ENCODE results near the gene HNRNPLL. TPM values are rescaled to one million over a fixed set of nuclear protein-coding genes. Genes with fewer than 3 reads are reported as not detected.

Gene HNRNPLL
- total RNA-seq, 1 experiment from 2014 or later, result 57.7 TPM

- H3K4me3 Mint-ChIP-seq (ENCODE audit: unreplicated experiment), result no peak overlapping the region
- no peaks in the 10 kb centered on the region for H3K9me3 Mint-ChIP-seq (ENCODE audit: unreplicated experiment)
- ChIA-PET CTCF (interaction anchor here (0.7 to 1.8 kb wide), 4 partner anchors 16 to 94 kb away, joined by 3 to 5 read pairs (median 4); no protein-coding TSS in a partner anchor), POLR2A (interaction anchor here (0.6 to 1.2 kb wide), 2 partner anchors 12 to 1388 kb away, joined by 3 to 4 read pairs; no protein-coding TSS in a partner anchor)
- BruUV-seq (replicated peaks), result no TSS peak
- intact Hi-C loops (cut with micrococcal nuclease), result no loop called here
- no peak for TF ChIP-seq CTCF (IDR thresholded peaks at IDR 0.05; ENCODE audit: unreplicated experiment)
- no peak overlapping the region for H3K27ac Mint-ChIP-seq (ENCODE audit: low read depth, unreplicated experiment)
- no peak for DNase-seq (ENCODE audit: unreplicated experiment)
- no peaks in the 10 kb centered on the region for H3K4me1 Mint-ChIP-seq (ENCODE audit: insufficient read depth, unreplicated experiment)
- no peaks in the 10 kb centered on the region for H3K27me3 Mint-ChIP-seq (ENCODE audit: insufficient read depth, unreplicated experiment)
- no peaks in the 10 kb centered on the region for H3K36me3 Mint-ChIP-seq (ENCODE audit: insufficient read depth, unreplicated experiment)
These were observed 23.8 kb upstream of the HNRNPLL start for GRCh38 chr2:38626326-38627035.

- Mint-ChIP-seq H3K27me3 (ENCODE audit: insufficient read depth, unreplicated experiment) (no peaks in the 10 kb centered on the region), H3K4me1 (ENCODE audit: insufficient read depth, unreplicated experiment) (no peaks in the 10 kb centered on the region), H3K27ac (ENCODE audit: low read depth, unreplicated experiment) (no peak overlapping the region), H3K36me3 (ENCODE audit: insufficient read depth, unreplicated experiment) (no peaks in the 10 kb centered on the region), H3K4me3 (ENCODE audit: unreplicated experiment) (no peak overlapping the region), H3K9me3 (ENCODE audit: unreplicated experiment) (no peaks in the 10 kb centered on the region)
- ChIA-PET CTCF (no interaction called here), POLR2A (interaction anchor here (0.7 kb wide), 1 partner anchor 25 kb away, joined by 3 read pairs; no protein-coding TSS in a partner anchor)
- no peak for DNase-seq (ENCODE audit: unreplicated experiment)
- intact Hi-C loops (cut with micrococcal nuclease), result no loop called here
- no peak for TF ChIP-seq CTCF (IDR thresholded peaks at IDR 0.05; ENCODE audit: unreplicated experiment)
- BruUV-seq (replicated peaks), result no TSS peak
These were observed 19.5 kb upstream of the HNRNPLL start for GRCh38 chr2:38622210-38622609.

- no TSS peak for BruUV-seq (replicated peaks)
- Mint-ChIP-seq H3K4me1 (ENCODE audit: insufficient read depth, unreplicated experiment) (peaks cover 3% of the 10 kb centered on the region), H3K36me3 (ENCODE audit: insufficient read depth, unreplicated experiment) (no peaks in the 10 kb centered on the region), H3K4me3 (ENCODE audit: unreplicated experiment) (no peak overlapping the region), H3K9me3 (ENCODE audit: unreplicated experiment) (no peaks in the 10 kb centered on the region), H3K27me3 (ENCODE audit: insufficient read depth, unreplicated experiment) (no peaks in the 10 kb centered on the region), H3K27ac (ENCODE audit: low read depth, unreplicated experiment) (no peak overlapping the region)
- ChIA-PET CTCF (no interaction called here), POLR2A (interaction anchor here (1.2 to 1.3 kb wide), 2 partner anchors 11 to 130 kb away, joined by 3 read pairs; partner anchors contain the start of gene SRSF7)
- TF ChIP-seq CTCF (IDR thresholded peaks at IDR 0.05; ENCODE audit: unreplicated experiment), result no peak
- intact Hi-C loops (cut with micrococcal nuclease), result no loop called here
- no peak for DNase-seq (ENCODE audit: unreplicated experiment)
These were observed 18.3 kb upstream of the HNRNPLL start for GRCh38 chr2:38621018-38621417.

GRCh38 chr2:38620282-38620977 lies 17.7 kb upstream of the HNRNPLL start:
- ChIA-PET CTCF (no interaction called here), POLR2A (interaction anchor here (1.2 to 1.3 kb wide), 2 partner anchors 10 to 131 kb away, joined by 3 read pairs; partner anchors contain the start of gene SRSF7)
- BruUV-seq (replicated peaks), result no TSS peak
- Mint-ChIP-seq H3K9me3 (ENCODE audit: unreplicated experiment) (no peaks in the 10 kb centered on the region), H3K27me3 (ENCODE audit: insufficient read depth, unreplicated experiment) (no peaks in the 10 kb centered on the region), H3K36me3 (ENCODE audit: insufficient read depth, unreplicated experiment) (no peaks in the 10 kb centered on the region), H3K4me1 (ENCODE audit: insufficient read depth, unreplicated experiment) (peaks cover 6% of the 10 kb centered on the region), H3K4me3 (ENCODE audit: unreplicated experiment) (no peak overlapping the region), H3K27ac (ENCODE audit: low read depth, unreplicated experiment) (no peak overlapping the region)
- no peak for TF ChIP-seq CTCF (IDR thresholded peaks at IDR 0.05; ENCODE audit: unreplicated experiment)
- intact Hi-C loops (cut with micrococcal nuclease), result no loop called here
- DNase-seq (ENCODE audit: unreplicated experiment), result no peak

Data from MCF 10A (cell line).